NCI-H2171 treated with DMSO at 0.1 percent for 48 hours (cell line): Measurements from ENCODE around the gene SEMA3F.

Source experiments
- DNase-seq: peaks from one replicate; lab custom pipeline; 2025; lab: John Stamatoyannopoulos, UW

Gene SEMA3F

DNA sequence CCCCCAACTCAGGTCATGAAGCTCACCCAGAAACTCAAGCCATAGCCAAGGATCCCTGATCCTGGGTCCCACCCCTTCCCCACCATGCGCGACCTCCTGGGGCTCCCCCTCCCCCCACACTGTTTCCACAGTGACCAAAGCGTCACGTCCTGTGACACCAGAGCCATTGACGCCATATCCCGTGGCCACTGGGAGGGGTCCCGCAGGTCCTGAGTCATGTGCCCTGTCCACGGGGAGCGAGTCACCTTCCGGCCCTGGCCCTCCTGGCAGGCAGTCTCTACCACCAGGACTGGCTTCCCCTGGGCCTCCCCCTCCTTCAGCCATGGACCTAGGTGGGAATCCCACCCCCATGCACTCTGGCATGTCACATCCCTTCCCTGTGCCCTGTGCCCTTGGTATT, 15.6 kb downstream of the SEMA3F start:
- no peak for DNase-seq

DNA sequence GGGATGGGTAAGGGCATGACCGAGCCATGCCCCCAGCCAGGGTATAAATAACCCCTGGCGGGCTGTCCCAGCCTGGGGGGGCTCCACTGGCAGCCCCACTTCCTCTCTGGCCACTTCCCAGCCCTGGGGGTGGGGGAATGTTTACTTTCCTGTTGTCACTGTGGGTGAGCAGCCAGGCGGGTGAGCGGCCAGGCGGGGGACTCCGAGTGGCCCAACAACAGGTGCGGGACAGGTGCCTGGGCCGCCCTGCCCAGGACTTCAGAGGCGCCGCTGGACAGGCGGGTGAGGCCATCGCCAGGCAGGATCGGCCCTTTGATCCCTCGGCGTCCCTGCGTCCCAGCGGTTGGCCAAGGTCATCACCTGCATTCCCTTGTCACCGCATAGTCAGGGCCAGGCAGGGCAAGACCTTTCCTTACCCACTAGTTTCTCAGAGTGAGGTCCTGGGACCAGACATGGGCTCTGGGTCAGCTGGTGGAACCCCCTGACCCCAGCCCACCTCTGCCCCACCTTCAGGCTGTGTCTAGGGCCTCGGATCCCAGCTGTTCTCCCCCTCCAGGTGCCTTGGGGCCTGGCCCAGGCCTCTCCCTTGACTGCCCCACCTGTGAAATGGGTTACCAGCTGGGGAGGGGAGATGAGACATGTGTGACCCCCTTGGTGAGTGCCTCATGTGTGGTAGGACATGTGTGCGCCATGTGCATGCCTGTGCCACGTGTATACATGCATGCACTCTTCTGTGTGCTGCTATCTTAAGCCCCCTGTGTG, 16.6 kb downstream of the SEMA3F start:
- no peak for DNase-seq

DNA sequence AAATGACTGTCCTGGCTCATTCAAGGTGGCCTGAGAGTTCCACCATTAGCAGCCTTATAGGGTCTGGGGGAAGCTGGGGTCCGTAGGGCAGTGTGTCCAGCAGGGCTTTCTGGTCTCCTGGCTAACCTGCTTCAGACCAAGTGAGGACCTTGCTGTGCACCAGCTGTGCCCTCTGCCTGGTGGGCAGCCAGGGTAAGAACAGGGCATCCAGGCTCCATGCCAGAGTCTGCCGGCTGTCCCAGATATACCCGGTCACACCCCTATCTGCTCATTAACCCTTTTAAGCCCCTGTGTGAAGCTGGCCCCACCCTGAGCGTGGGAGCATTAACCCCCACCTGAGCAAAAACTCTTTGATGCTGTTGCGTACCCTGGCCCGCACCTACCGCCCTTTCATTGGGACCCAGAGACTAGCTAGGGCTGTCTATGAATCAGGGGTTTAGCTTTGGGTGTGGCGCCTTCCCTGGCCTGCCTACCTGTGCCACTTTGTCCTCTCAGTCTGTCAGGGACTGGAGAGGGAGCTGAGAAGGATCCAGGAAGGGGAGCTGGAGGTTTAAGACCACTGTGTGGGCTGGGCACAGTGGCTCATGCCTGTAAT, 17.6 kb downstream of the SEMA3F start:
- DNase-seq = no peak

DNA sequence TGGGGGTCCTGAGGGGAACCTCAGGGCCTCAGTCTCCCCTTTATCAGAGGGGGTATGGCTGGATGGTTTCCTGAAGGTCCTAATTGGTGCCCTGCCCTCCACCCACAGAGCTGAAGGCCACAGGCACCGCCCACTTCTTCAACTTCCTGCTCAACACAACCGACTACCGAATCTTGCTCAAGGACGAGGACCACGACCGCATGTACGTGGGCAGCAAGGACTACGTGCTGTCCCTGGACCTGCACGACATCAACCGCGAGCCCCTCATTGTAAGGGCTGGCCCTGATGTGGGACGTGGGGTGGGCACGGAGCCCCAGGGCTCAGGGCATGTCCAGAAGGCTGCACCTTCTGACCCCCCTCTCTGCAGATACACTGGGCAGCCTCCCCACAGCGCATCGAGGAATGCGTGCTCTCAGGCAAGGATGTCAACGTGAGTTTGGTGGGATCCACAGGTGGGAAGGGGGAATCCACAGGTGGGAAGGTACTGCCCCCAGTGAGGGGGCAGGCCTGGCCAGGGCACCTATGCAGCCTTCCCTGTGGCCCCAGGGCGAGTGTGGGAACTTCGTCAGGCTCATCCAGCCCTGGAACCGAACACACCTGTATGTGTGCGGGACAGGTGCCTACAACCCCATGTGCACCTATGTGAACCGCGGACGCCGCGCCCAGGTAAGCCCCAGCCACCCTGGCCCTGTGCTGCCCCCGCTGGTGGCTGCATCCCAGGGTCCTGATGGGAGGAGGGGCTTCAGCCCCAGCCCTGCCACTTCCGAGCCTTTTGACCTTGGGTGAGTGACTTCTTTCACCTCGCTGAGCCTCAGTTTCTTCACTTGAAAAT, 18.8 kb downstream of the SEMA3F start:
- no peak for DNase-seq

DNA sequence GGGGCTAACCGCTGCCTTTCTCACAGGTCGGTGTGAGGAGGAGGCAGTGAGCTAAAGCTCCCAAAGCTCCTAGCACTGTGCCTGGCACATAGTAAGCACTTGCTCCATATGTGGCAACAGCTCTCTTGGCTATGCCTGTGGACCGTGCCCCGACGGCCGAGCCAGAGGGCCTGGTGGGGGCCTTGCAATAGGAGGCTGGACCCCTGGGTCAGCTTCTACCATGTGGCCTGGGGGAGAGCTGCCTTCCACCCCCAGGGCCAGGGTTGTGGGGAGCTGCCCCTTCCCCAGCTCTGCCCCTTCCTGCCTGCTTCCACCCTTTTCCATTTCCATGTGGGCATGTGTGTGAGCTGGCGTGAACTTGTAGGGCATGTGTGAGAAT, 19.4 kb downstream of the SEMA3F start:
- no peak for DNase-seq

DNA sequence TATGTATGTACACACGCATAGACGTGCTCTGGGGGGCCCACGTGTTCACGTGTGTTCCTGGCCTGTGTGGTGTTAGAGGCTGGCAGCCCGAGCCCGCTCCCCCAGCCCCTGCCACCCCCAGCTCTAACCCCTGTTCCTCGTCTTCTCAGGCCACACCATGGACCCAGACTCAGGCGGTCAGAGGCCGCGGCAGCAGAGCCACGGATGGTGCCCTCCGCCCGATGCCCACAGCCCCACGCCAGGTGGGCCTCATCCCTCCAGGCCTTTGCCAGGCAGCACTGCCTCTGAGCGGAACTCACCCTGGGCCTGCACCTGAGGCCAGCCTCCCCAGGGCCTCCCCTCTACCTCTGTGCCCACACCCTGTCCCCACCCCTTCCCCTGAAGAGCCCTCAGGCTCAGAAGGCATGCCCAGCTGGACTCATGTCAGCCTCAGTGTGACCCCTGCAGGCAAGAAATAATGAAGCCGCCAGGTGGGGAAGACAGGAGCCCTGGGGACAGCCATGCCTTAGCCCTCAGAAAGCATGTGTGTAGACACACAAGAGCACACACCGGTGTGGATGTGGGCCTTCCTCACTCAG, 19.9 kb downstream of the SEMA3F start:
- no peak for DNase-seq

DNA sequence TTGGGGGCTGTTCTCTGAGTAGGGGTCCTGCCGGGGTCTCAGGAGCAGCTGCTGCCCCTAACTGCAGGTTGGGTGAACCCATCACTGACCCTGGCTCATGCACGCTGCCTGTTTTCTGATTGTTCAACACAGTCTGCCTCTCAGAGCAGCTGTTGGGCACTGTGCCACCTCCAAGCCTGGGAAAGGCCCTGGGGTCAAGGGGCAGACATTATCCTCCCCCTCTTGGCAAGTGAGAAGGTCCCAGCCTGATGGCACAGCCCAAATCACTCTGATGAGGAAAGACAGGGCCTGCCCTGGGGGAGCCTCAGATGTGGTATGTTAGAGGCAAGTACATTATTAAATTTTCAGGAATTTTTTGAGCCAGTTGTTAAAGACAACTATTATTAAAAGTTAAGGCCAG, 22.2 kb downstream of the SEMA3F start:
- no peak for DNase-seq

DNA sequence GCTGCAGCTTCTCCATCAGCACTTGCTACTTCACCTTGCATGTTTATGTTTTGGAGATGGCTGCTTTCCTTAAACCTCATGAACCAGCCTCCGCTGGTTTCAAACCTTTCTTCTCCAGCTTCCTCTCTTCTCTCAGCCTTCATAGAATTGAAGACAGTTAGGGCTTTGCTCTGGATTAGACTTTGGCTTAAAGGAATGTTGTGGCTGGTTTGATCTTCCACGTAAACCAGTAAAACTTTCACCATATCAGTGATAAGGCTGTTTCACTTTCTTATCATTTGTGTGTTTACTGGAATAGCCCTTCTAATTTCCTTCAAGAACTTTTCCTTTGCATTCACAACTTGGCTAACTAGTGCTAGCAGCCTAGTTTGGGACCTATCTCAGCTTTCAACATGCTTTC, 24.6 kb downstream of the SEMA3F start:
- DNase-seq = no peak

DNA sequence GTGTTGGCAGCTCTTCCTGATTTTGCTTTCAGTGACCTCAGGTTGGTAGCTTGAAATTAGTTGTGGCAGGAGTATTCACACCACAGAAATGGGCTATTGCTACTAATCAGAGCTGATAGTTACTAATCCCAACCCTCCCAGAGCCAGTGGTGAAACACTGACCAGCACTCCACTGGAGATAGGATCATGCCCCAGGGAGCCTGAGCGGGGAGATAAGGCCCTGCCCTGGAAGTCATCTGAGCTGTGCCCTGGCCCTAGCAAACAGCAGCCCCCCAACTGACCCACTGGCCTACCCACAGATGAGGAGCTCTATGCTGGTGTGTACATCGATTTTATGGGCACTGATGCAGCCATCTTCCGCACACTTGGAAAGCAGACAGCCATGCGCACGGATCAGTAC, 26.9 kb downstream of the SEMA3F start:
- DNase-seq = no peak

DNA sequence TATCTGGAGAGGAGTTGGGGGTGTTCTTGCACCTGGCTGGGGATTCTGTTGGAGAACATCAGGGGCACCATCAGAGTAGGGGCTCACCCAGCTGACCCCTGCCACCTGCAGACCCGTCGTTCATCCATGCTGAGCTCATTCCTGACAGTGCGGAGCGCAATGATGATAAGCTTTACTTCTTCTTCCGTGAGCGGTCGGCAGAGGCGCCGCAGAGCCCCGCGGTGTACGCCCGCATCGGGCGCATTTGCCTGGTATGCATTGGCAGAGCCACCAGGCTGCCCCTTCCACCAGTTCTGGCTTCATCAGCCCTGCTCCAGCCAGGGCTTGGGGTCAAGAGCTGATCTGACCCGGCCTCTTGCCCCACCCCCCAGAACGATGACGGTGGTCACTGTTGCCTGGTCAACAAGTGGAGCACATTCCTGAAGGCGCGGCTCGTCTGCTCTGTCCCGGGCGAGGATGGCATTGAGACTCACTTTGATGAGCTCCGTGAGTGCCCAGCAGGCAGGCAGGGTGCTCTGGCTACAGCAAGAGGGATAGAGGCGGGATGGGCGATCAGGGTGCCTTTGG, 27.5 kb downstream of the SEMA3F start:
- DNase-seq = no peak

DNA sequence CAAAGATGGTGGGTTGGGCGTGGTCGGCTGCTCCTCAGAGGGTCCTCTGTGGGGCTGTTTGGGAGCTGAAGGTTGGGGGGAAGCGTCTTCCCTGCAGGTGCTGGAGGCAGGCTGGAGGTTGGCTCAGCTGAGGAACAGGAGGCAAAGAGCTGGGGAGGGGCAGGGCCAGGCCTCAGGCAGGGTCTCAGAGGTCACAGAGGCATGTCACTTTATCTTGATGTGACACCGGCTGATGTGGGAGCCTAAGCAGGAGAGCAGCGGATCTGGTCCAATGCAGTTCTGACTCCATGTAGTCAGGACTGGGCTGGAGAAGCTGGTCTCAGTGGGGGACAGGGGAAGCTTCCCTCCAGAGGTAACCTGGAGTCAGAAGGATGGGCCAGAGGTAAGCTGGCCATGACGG, 28.6 kb downstream of the SEMA3F start:
- no peak for DNase-seq

DNA sequence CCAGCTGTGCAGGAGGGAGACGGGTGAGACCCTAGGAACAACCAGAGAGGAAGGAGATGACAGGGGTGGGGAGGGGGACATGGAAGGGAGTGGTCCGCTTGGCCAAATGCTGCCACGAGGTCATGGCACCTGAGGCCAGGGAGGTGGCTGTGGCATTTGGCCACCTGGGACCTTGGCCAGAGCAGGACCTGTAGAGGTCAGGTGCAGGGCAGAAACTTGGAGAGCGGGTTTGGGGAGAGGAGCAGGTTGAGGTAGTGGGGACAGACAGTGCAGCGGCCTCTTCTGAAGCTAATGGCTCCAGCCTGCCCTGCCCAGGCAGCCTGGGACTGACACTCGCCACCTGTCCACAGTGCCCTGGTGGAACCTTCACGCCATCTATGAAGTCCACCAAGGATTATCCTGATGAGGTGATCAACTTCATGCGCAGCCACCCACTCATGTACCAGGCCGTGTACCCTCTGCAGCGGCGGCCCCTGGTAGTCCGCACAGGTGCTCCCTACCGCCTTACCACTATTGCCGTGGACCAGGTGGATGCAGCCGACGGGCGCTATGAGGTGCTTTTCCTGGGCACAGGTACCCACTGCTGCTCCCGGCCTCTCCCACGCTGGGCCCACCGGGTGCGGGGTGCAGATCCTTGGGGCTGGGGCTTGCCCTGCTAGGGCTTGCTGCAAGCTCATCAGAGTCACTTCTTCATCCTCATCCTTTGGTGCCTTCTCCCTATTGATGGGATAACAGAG, 29.3 kb downstream of the SEMA3F start:
- DNase-seq = no peak

DNA sequence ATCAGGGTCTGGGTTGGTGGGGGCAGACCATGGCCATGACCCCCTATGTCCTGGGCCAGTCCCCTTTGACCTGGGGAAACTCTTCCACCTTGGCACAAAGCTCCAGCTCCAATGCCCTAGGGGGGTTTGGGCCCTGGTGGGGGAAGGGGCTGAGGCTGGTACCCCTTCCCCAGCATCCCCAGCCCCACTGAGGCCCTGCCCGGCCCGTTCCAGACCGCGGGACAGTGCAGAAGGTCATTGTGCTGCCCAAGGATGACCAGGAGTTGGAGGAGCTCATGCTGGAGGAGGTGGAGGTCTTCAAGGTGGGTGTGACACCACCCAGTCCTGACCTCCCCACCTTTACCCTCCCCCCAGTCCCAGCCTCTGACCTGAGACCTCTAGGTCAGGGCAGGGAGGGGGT, 30.1 kb downstream of the SEMA3F start:
- DNase-seq = no peak

DNA sequence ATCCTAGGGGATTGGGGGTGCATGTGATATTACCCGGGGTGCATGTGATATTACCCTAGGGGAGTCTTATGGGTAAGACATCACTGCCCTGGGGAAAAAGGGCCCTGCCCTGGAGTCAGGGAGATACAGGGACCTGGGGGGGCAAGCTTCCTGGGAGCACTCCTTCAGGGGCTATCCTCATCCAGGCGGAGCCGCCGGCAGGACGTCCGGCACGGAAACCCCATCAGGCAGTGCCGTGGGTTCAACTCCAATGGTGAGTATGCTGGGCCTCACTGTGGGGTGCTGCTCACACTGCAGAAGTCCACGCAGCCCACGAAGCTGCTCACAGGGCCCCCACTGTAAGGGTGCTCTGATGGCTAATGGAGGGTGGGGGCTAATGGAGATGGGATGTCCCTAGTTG, 31.0 kb downstream of the SEMA3F start:
- DNase-seq = no peak

DNA sequence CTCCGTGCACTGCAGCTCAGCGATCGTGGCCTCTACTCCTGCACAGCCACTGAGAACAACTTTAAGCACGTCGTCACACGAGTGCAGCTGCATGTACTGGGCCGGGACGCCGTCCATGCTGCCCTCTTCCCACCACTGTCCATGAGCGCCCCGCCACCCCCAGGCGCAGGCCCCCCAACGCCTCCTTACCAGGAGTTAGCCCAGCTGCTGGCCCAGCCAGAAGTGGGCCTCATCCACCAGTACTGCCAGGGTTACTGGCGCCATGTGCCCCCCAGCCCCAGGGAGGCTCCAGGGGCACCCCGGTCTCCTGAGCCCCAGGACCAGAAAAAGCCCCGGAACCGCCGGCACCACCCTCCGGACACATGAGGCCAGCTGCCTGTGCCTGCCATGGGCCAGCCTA, 32.6 kb downstream of the SEMA3F start:
- no peak for DNase-seq

DNA sequence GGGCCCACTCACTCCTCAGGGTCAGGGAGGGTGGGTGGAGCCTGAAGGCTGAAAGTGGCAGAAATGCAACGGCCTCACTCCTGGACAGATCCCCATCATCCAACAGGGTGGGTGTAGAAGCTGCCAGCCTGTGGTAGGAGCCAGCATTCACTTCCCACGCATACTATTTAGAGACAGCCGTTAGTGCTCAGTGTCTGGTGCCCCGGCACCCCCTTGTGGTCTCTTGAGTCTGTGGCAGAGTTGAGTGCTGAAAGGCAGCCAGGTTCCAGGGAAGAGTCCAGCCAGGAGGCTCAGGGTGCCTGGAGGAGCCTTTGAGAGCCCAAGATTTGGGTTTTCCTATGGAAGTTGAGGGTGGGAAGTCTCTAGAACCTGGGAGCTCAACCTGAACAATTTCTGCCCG, 34.1 kb downstream of the SEMA3F start:
- DNase-seq = peak; percentile 64

DNA sequence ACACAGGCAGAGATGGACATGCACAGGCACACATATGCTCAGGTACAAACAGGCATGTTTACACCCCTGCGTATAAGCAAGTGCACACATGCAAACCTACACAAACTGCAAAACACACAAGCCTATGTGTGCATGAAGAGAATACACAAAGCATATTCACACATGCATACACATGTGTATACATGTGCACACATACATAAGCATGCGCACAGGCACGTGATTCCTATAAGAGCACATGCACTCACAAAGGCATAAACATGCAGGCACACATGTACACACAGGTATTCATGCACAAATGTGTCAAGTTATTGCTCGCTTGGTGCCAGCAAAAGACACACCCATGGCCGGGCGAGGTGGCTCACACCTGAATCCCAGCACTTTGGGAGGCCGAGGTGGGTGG, 34.9 kb downstream of the SEMA3F start:
- DNase-seq = no peak

DNA sequence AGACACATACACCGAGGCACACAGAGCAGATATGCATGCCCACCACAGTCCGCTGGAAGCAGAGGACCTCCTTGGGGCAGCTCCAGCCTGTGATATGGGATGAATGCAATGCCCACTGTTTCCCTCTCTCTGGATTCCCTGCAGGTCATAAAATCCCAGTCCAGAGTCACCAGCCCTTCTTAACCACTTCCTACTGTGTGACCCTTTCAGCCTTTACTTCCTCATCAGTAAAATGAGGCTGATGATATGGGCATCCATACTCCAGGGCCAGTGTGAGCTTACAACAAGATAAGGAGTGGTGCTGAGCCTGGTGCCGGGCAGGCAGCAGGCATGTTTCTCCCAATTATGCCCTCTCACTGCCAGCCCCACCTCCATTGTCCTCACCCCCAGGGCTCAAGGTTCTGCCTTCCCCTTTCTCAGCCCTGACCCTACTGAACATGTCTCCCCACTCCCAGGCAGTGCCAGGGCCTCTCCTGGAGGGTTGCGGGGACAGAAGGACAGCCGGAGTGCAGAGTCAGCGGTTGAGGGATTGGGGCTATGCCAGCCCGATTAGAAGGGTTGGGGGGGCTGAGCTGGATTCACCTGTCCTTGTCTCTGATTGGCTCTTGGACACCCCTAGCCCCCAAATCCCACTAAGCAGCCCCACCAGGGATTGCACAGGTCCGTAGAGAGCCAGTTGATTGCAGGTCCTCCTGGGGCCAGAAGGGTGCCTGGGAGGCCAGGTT, 36.0 kb downstream of the SEMA3F start, which contains the start of gene GNAT1:
GNAT1 (plus strand) TSS at position 675 of the 725 bp plus-strand sequence. CDS start 116 bp downstream, outside the sequence.
- no peak for DNase-seq

DNA sequence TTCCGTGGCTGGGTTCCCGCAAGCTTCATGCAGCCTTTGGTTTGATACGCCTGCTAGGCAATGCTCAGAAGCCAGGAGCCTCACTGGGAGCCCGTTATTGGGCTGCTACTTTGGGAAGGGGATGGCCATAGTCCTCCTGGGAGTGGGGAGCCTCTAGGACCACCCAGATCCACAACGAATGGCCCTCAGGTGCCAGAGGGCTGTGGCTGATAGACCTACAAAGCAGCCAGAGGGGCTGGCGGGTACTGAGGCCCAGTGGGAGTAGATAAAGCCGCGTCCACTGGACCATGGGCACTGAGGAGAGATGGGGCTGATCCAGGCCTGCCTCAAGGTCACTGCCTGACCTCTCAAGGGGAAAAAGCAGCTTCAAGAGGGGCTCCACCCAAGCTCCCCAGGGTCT, 37.0 kb downstream of the SEMA3F start:
- no peak for DNase-seq

DNA sequence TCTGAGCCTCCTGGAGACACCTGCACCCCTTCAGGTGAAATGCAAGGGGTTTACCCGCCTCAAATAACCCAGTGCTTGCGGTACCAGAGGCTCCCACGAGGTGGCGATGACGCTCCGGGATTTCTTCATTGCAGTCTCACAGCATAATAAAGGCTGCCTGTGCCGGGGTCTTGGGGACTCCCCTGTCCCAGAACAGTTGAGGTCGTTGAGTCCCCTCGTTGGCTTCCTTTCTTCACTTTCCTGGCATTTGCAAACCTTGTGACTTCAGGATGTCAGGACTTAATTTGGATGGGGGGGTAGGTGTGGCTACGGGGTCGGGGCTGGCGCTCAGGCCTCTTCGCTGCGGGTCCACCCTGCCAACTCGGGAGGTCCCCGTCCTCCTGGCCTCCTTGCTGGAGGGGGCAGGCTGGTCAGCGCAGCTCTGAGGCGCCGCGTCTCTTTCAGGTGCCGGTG, 37.6 kb downstream of the SEMA3F start:
- peak; percentile 46 for DNase-seq

DNA sequence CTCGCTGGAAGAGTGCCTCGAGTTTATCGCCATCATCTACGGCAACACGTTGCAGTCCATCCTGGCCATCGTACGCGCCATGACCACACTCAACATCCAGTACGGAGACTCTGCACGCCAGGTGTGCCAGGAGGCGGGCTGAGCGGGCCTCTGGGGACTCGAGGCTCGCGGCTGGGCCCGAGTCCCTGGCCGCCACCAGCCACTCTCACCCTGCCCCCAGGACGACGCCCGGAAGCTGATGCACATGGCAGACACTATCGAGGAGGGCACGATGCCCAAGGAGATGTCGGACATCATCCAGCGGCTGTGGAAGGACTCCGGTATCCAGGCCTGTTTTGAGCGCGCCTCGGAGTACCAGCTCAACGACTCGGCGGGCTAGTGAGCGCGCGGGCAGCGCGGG, 38.2 kb downstream of the SEMA3F start:
- DNase-seq = no peak
